ENCODE data around the gene GLS2. TPM values are rescaled to one million over a fixed set of nuclear protein-coding genes. Genes with fewer than 3 reads are reported as not detected.
"Not testable (repeated sequence)": the region's sequence is repeated elsewhere in the genome, so short reads cannot be mapped to it uniquely, and the experiment has no call there.

GLS2 gene
- total and polyA plus RNA-seq, 2 donors (not counting 1 experiment from before 2014, with no cell fraction given), result 0.03 to 0.17 TPM

- Histone ChIP-seq H3K4me2 (ENCODE audit: extremely low read depth, insufficient read depth, low read length) (peak overlapping the region; percentile 65), H3K27ac (ENCODE audit: insufficient read depth, low read length) (peak overlapping the region; percentile 48), H3K27me3 (ENCODE audit: control insufficient read depth, insufficient read depth, low read length) (no peaks in the 10 kb centered on the region), H3K9me3 (ENCODE audit: control insufficient read depth, insufficient read depth, low read depth, low read length) (no peaks in the 10 kb centered on the region), H3K4me1 (ENCODE audit: control insufficient read depth, extremely low read depth, insufficient read depth, low read length) (peaks cover 2% of the 10 kb centered on the region), H2AFZ (ENCODE audit: low read length) (peak overlapping the region; percentile 65), H3K4me3 (replicated peaks in 1 of 4; ENCODE audit: control extremely low read depth in 1 of 4, insufficient read depth in 1 of 4, low read depth in 3 of 4, low read length in 4 of 4) (no peak overlapping the region), H3K79me2 (ENCODE audit: control insufficient read depth, insufficient read depth, low read length) (peaks cover 31% of the 10 kb centered on the region), H3K36me3 (ENCODE audit: control insufficient read depth, insufficient read depth, low read length) (no peaks in the 10 kb centered on the region), H4K20me1 (ENCODE audit: control insufficient read depth, extremely low read depth, insufficient read depth, low read length) (no peaks in the 10 kb centered on the region), H3K9ac (ENCODE audit: insufficient read depth, low read length) (no peak overlapping the region)
- TF ChIP-seq EZH2 (IDR thresholded peaks at IDR 0.05; ENCODE audit: low read length, missing control alignments) (no peak), CTCF (conservative IDR thresholded peaks at IDR 0.05 in 1 of 2, IDR thresholded peaks at IDR 0.05 in 1 of 2; ENCODE audit: low read depth in 1 of 2, low read length in 2 of 2) (no peak)
- no peak for DNase-seq (ENCODE audit: low read depth in 2 of 2)
These were observed 32.1 kb upstream of the GLS2 start for GRCh38 chr12:56520048-56520447.

GRCh38 chr12:56518570-56518969 is 30.6 kb upstream of the GLS2 start:
- Histone ChIP-seq H3K9ac (ENCODE audit: insufficient read depth, low read length) (no peak overlapping the region), H3K27ac (ENCODE audit: insufficient read depth, low read length) (peak overlapping the region; percentile 23), H3K4me1 (ENCODE audit: control insufficient read depth, extremely low read depth, insufficient read depth, low read length) (peaks cover 2% of the 10 kb centered on the region), H3K9me3 (ENCODE audit: control insufficient read depth, insufficient read depth, low read depth, low read length) (no peaks in the 10 kb centered on the region), H2AFZ (ENCODE audit: low read length) (no peak overlapping the region), H3K79me2 (ENCODE audit: control insufficient read depth, insufficient read depth, low read length) (peaks cover 17% of the 10 kb centered on the region), H3K4me2 (ENCODE audit: extremely low read depth, insufficient read depth, low read length) (no peak overlapping the region), H4K20me1 (ENCODE audit: control insufficient read depth, extremely low read depth, insufficient read depth, low read length) (no peaks in the 10 kb centered on the region), H3K27me3 (ENCODE audit: control insufficient read depth, insufficient read depth, low read length) (no peaks in the 10 kb centered on the region), H3K36me3 (ENCODE audit: control insufficient read depth, insufficient read depth, low read length) (no peaks in the 10 kb centered on the region), H3K4me3 (replicated peaks in 1 of 4; ENCODE audit: control extremely low read depth in 1 of 4, insufficient read depth in 1 of 4, low read depth in 3 of 4, low read length in 4 of 4) (no peak overlapping the region)
- DNase-seq (ENCODE audit: low read depth in 2 of 2), result peak in 1 of 2 donors; percentile 63
- TF ChIP-seq CTCF (conservative IDR thresholded peaks at IDR 0.05 in 1 of 2, IDR thresholded peaks at IDR 0.05 in 1 of 2; ENCODE audit: low read depth in 1 of 2, low read length in 2 of 2) (no peak), EZH2 (IDR thresholded peaks at IDR 0.05; ENCODE audit: low read length, missing control alignments) (no peak)

- Histone ChIP-seq H2AFZ (ENCODE audit: low read length) (no peak overlapping the region), H4K20me1 (ENCODE audit: control insufficient read depth, extremely low read depth, insufficient read depth, low read length) (no peaks in the 10 kb centered on the region), H3K36me3 (ENCODE audit: control insufficient read depth, insufficient read depth, low read length) (no peaks in the 10 kb centered on the region), H3K9ac (ENCODE audit: insufficient read depth, low read length) (no peak overlapping the region), H3K4me3 (replicated peaks in 1 of 4; ENCODE audit: control extremely low read depth in 1 of 4, insufficient read depth in 1 of 4, low read depth in 3 of 4, low read length in 4 of 4) (no peak overlapping the region), H3K27ac (ENCODE audit: insufficient read depth, low read length) (no peak overlapping the region), H3K9me3 (ENCODE audit: control insufficient read depth, insufficient read depth, low read depth, low read length) (no peaks in the 10 kb centered on the region), H3K4me1 (ENCODE audit: control insufficient read depth, extremely low read depth, insufficient read depth, low read length) (peaks cover 2% of the 10 kb centered on the region), H3K79me2 (ENCODE audit: control insufficient read depth, insufficient read depth, low read length) (peaks cover 9% of the 10 kb centered on the region), H3K27me3 (ENCODE audit: control insufficient read depth, insufficient read depth, low read length) (no peaks in the 10 kb centered on the region), H3K4me2 (ENCODE audit: extremely low read depth, insufficient read depth, low read length) (no peak overlapping the region)
- DNase-seq (ENCODE audit: low read depth in 2 of 2), result no peak
- TF ChIP-seq EZH2 (IDR thresholded peaks at IDR 0.05; ENCODE audit: low read length, missing control alignments) (no peak), CTCF (conservative IDR thresholded peaks at IDR 0.05 in 1 of 2, IDR thresholded peaks at IDR 0.05 in 1 of 2; ENCODE audit: low read depth in 1 of 2, low read length in 2 of 2) (no peak)
These were observed 29.9 kb upstream of the GLS2 start for GRCh38 chr12:56517854-56518253.

- not testable (repeated sequence) for H3K36me3 ChIP-seq (ENCODE audit: control insufficient read depth, insufficient read depth, low read length); H2AFZ ChIP-seq (ENCODE audit: low read length); H3K79me2 ChIP-seq (ENCODE audit: control insufficient read depth, insufficient read depth, low read length); H4K20me1 ChIP-seq (ENCODE audit: control insufficient read depth, extremely low read depth, insufficient read depth, low read length); H3K9ac ChIP-seq (ENCODE audit: insufficient read depth, low read length); DNase-seq (ENCODE audit: low read depth in 2 of 2); H3K9me3 ChIP-seq (ENCODE audit: control insufficient read depth, insufficient read depth, low read depth, low read length); H3K27ac ChIP-seq (ENCODE audit: insufficient read depth, low read length); H3K27me3 ChIP-seq (ENCODE audit: control insufficient read depth, insufficient read depth, low read length); H3K4me1 ChIP-seq (ENCODE audit: control insufficient read depth, extremely low read depth, insufficient read depth, low read length); H3K4me2 ChIP-seq (ENCODE audit: extremely low read depth, insufficient read depth, low read length); H3K4me3 ChIP-seq (replicated peaks in 1 of 4; ENCODE audit: control extremely low read depth in 1 of 4, insufficient read depth in 1 of 4, low read depth in 3 of 4, low read length in 4 of 4)
These were observed 26.0 kb upstream of the GLS2 start for GRCh38 chr12:56514014-56514318.
